HUES48 (cell line): ENCODE data around the gene C2CD5.
"Not testable (repeated sequence)": the region's sequence is repeated elsewhere in the genome, so short reads cannot be mapped to it uniquely, and the experiment has no call there.

Experiments used
- H3K27ac ChIP-seq: one replicate; pipeline ENCODE4 v1.7.0; 2013; ENCODE audit warnings: low read depth, low read length, inconsistent platforms
- H3K27me3 ChIP-seq: 2 replicates; pipeline ENCODE4 v1.6.1; 2013; ENCODE audit warnings: mild to moderate bottlenecking, low read length; ENCODE audit not compliant: control insufficient read depth, insufficient read depth
- H3K36me3 ChIP-seq: 2 replicates; pipeline ENCODE4 v1.6.1; 2013; ENCODE audit warnings: low read length; ENCODE audit not compliant: control insufficient read depth, insufficient read depth
- H3K4me1 ChIP-seq: 2 replicates; pipeline ENCODE4 v1.6.1; 2013; ENCODE audit warnings: mild to moderate bottlenecking, low read length; ENCODE audit not compliant: control insufficient read depth, insufficient read depth
- H3K4me3 ChIP-seq: 2 replicates; pipeline ENCODE4 v1.5.1; 2013; ENCODE audit warnings: mild to moderate bottlenecking, low read depth, low read length
- H3K9ac ChIP-seq: 2 replicates; pipeline ENCODE4 v1.6.1; 2013; ENCODE audit warnings: mild to moderate bottlenecking, low read depth, low read length, moderate library complexity
- H3K9me3 ChIP-seq: 2 replicates; pipeline ENCODE4 v1.6.1; 2013; ENCODE audit warnings: low read length; ENCODE audit not compliant: control insufficient read depth, insufficient read depth

The C2CD5 gene

GRCh38 chr12:22453511-22453910, 90.8 kb downstream of the C2CD5 start:
- peaks cover 24% of the 10 kb centered on the region for H3K36me3 ChIP-seq
- H3K27me3 ChIP-seq = no peaks in the 10 kb centered on the region
- no peak overlapping the region for H3K27ac ChIP-seq
- H3K4me3 ChIP-seq = no peak overlapping the region
- peaks cover 3% of the 10 kb centered on the region; the same call in 1 of the 2 replicates for H3K4me1 ChIP-seq
- H3K9me3 ChIP-seq = no peaks in the 10 kb centered on the region
- H3K9ac ChIP-seq = no peak overlapping the region

GRCh38 chr12:22447223-22447622, 97.1 kb downstream of the C2CD5 start:
- H3K9ac ChIP-seq = no peak overlapping the region
- H3K9me3 ChIP-seq = no peaks in the 10 kb centered on the region
- H3K4me1 ChIP-seq = peaks cover 6% of the 10 kb centered on the region; the same call in 1 of the 2 replicates
- no peak overlapping the region for H3K4me3 ChIP-seq
- H3K27me3 ChIP-seq = no peaks in the 10 kb centered on the region
- H3K36me3 ChIP-seq = peaks cover 3% of the 10 kb centered on the region
- H3K27ac ChIP-seq = no peak overlapping the region

GRCh38 chr12:22444317-22444665, 100.1 kb downstream of the C2CD5 start:
- H3K27ac ChIP-seq, H3K4me1 ChIP-seq, H3K27me3 ChIP-seq, H3K36me3 ChIP-seq, H3K9ac ChIP-seq, H3K4me3 ChIP-seq, H3K9me3 ChIP-seq: not testable (repeated sequence)

- H3K36me3 ChIP-seq = no peaks in the 10 kb centered on the region
- no peak overlapping the region for H3K27ac ChIP-seq
- peaks cover 6% of the 10 kb centered on the region; the same call in 1 of the 2 replicates for H3K4me1 ChIP-seq
- no peaks in the 10 kb centered on the region for H3K9me3 ChIP-seq
- no peak overlapping the region for H3K4me3 ChIP-seq
- no peak overlapping the region for H3K9ac ChIP-seq
- H3K27me3 ChIP-seq = no peaks in the 10 kb centered on the region
Observed at GRCh38 chr12:22443379-22444316, 100.7 kb downstream of the C2CD5 start.

GRCh38 chr12:22437031-22437806, 107.1 kb downstream of the C2CD5 start:
- Histone ChIP-seq H3K4me3 (no peak overlapping the region), H3K9ac (no peak overlapping the region), H3K27ac (peak overlapping the region; percentile 69)

GRCh38 chr12:22435583-22435982, 108.8 kb downstream of the C2CD5 start:
- no peaks in the 10 kb centered on the region for H3K36me3 ChIP-seq
- H3K27me3 ChIP-seq = no peaks in the 10 kb centered on the region
- H3K27ac ChIP-seq = no peak overlapping the region
- H3K4me1 ChIP-seq = peaks cover 8% of the 10 kb centered on the region
- H3K9ac ChIP-seq = no peak overlapping the region
- H3K4me3 ChIP-seq = no peak overlapping the region
- H3K9me3 ChIP-seq = no peaks in the 10 kb centered on the region

More at GRCh38 chr12:22437031-22437806, 107.1 kb downstream of the C2CD5 start:
- H3K9me3 ChIP-seq = no peaks in the 10 kb centered on the region
- peaks cover 8% of the 10 kb centered on the region for H3K4me1 ChIP-seq
- no peaks in the 10 kb centered on the region for H3K36me3 ChIP-seq
- H3K27me3 ChIP-seq = no peaks in the 10 kb centered on the region

- Histone ChIP-seq H3K27ac (no peak overlapping the region), H3K4me3 (no peak overlapping the region)
Observed at GRCh38 chr12:22431693-22432251, 112.6 kb downstream of the C2CD5 start.

GRCh38 chr12:22416801-22417200, 127.5 kb downstream of the C2CD5 start:
- Histone ChIP-seq H3K4me1 (no peaks in the 10 kb centered on the region), H3K4me3 (no peak overlapping the region), H3K9ac (no peak overlapping the region), H3K27ac (no peak overlapping the region), H3K9me3 (no peaks in the 10 kb centered on the region), H3K36me3 (no peaks in the 10 kb centered on the region), H3K27me3 (no peaks in the 10 kb centered on the region)

More at GRCh38 chr12:22431693-22432251, 112.6 kb downstream of the C2CD5 start:
- Histone ChIP-seq H3K9ac (no peak overlapping the region), H3K9me3 (no peaks in the 10 kb centered on the region), H3K27me3 (no peaks in the 10 kb centered on the region), H3K4me1 (peaks cover 3% of the 10 kb centered on the region; the same call in 1 of the 2 replicates), H3K36me3 (no peaks in the 10 kb centered on the region)

GRCh38 chr12:22415342-22416309, 128.7 kb downstream of the C2CD5 start:
- Histone ChIP-seq H3K27ac (no peak overlapping the region), H3K27me3 (no peaks in the 10 kb centered on the region), H3K4me3 (no peak overlapping the region), H3K36me3 (no peaks in the 10 kb centered on the region), H3K9ac (no peak overlapping the region), H3K4me1 (no peaks in the 10 kb centered on the region), H3K9me3 (no peaks in the 10 kb centered on the region)

GRCh38 chr12:22414742-22415141, 129.6 kb downstream of the C2CD5 start:
- Histone ChIP-seq H3K9ac (no peak overlapping the region), H3K27ac (no peak overlapping the region), H3K4me3 (no peak overlapping the region), H3K27me3 (no peaks in the 10 kb centered on the region), H3K4me1 (no peaks in the 10 kb centered on the region), H3K36me3 (no peaks in the 10 kb centered on the region), H3K9me3 (no peaks in the 10 kb centered on the region)
